Activated CD8-positive, alpha-beta T cell treated with anti-CD3 and anti-CD28 coated beads for 36 hours (primary cell): ENCODE measurements around the gene KRT5. TPM values are rescaled to one million over a fixed set of nuclear protein-coding genes. Genes with fewer than 3 reads are reported as not detected.
"Not testable (repeated sequence)": the region's sequence is repeated elsewhere in the genome, so short reads cannot be mapped to it uniquely, and the experiment has no call there.

ENCODE experiments used
- ATAC-seq: fragments of 200-7000 bp; cut with Tn5 transposase; one replicate; pipeline ENCODE4 v1.10.0; 2021; ENCODE audit warnings: mild to moderate bottlenecking, moderate library complexity
- CTCF ChIA-PET: fragments of 350-600 bp; sonication (Branson Sonifier 250); formaldehyde crosslinking; loops from one replicate; lab custom pipeline; 2021; ENCODE audit warnings: antibody characterized with exemption; lab: Charles Lee
- POLR2A ChIA-PET: fragments of 350-600 bp; sonication (Branson Sonifier 250); formaldehyde crosslinking; loops from one replicate; lab custom pipeline; 2021; ENCODE audit warnings: antibody characterized with exemption; lab: Charles Lee
- DNase-seq: peaks from one replicate; pipeline ENCODE4 v3.0.0-alpha.2; 2020
- H3K27ac Mint-ChIP-seq: one replicate; pipeline ENCODE4 v1.8.0; 2021; ENCODE audit warnings: mild to moderate bottlenecking, mixed read lengths
- H3K27me3 Mint-ChIP-seq: one replicate; pipeline ENCODE4 v1.8.0; 2021; ENCODE audit warnings: mixed read lengths
- H3K36me3 Mint-ChIP-seq: one replicate; pipeline ENCODE4 v1.8.0; 2021; ENCODE audit warnings: low read depth, mixed read lengths
- H3K4me1 Mint-ChIP-seq: one replicate; pipeline ENCODE4 v1.8.0; 2021; ENCODE audit warnings: low read depth, mixed read lengths
- H3K4me3 Mint-ChIP-seq: one replicate; pipeline ENCODE4 v1.8.0; 2021; ENCODE audit warnings: mild to moderate bottlenecking, moderate library complexity, mixed read lengths
- H3K9me3 Mint-ChIP-seq: one replicate; pipeline ENCODE4 v1.8.0; 2021; ENCODE audit warnings: mixed read lengths
- intact Hi-C: fragments of 100-400 bp; cut with micrococcal nuclease; formaldehyde crosslinking; loops from one replicate; pipeline ENCODE4 v1.10.0; 2022
- total RNA-seq, 2 experiments: library from RNA; stranded (reverse); gene quantifications; one replicate each; pipeline ENCODE4 v1.2.3, GENCODE V29; 2021
- TF ChIP-seq, protein P1 (sequence below): fragments of 200-600 bp; IDR thresholded peaks from one replicate; pipeline ENCODE4 v1.8.0; 2022; ENCODE audit warnings: antibody characterized with exemption, mild to moderate bottlenecking

Gene KRT5
- total RNA-seq, 2 experiments from 2014 or later, result not detected

DNA sequence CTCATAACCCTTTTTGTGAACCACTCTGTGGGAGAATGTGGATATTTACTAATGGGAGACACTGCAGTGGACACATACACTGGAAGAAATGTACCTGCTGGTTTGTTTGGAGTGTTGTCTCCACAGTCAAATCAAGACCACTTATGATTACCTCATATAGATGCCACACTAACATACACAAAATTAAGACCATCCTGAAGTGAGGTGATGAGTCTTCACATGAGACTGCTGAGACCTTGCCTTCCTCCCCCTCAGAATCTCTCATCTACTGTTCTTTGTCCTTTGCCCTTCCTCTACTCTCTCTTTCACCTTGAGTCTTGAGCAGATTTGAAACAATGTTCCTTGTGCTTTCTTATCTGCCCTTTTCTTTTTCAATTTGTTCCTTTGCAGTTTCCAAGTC, 31.5 kb downstream of the KRT5 start:
- intact Hi-C loops, result no loop called here
- Mint-ChIP-seq H3K4me3 (no peak overlapping the region), H3K27me3 (peaks cover 43% of the 10 kb centered on the region), H3K9me3 (peaks cover 5% of the 10 kb centered on the region), H3K27ac (no peak overlapping the region), H3K4me1 (no peaks in the 10 kb centered on the region), H3K36me3 (no peaks in the 10 kb centered on the region)
- ATAC-seq (no peak), DNase-seq (no peak)
- ChIA-PET CTCF (no interaction called here), POLR2A (no interaction called here)
- TF ChIP-seq, protein P1, sequence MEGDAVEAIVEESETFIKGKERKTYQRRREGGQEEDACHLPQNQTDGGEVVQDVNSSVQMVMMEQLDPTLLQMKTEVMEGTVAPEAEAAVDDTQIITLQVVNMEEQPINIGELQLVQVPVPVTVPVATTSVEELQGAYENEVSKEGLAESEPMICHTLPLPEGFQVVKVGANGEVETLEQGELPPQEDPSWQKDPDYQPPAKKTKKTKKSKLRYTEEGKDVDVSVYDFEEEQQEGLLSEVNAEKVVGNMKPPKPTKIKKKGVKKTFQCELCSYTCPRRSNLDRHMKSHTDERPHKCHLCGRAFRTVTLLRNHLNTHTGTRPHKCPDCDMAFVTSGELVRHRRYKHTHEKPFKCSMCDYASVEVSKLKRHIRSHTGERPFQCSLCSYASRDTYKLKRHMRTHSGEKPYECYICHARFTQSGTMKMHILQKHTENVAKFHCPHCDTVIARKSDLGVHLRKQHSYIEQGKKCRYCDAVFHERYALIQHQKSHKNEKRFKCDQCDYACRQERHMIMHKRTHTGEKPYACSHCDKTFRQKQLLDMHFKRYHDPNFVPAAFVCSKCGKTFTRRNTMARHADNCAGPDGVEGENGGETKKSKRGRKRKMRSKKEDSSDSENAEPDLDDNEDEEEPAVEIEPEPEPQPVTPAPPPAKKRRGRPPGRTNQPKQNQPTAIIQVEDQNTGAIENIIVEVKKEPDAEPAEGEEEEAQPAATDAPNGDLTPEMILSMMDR, result no peak

DNA sequence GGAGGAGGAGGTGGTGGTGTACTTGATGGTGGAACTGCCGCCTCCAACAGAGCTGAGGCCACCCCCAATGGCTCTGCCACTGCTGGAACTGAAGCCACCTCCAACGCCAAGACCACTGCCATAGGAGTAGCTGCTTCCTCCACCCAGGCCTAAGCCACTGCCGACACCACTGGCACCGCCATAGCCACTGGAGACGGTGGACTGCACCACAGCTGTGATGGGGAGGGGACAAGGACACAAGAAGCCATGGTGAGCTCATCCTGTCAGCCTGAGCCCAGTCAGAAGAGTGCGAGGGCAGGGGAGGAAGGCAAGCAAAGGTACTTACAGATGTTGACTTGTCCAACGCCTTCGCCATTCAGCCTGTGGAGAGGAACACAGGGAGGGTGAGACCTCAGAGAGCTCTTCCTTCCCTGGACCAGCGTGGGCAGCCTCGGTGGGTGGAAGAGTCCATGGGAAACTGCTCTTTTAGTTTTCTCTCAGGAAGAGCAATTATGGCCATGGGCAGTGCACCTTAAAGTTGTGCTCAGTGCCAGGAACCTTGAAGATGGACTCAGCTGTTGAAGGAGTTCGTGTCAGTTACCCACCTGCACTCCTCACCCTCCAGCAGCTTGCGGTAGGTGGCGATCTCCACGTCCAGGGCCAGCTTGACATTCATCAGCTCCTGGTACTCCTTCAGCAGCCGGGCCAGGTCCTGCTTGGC, 32.3 kb downstream of the KRT5 start:
- H3K27ac Mint-ChIP-seq, H3K4me1 Mint-ChIP-seq, H3K4me3 Mint-ChIP-seq, intact Hi-C loops, H3K9me3 Mint-ChIP-seq, H3K36me3 Mint-ChIP-seq, ATAC-seq, DNase-seq, CTCF ChIA-PET: not testable (repeated sequence)
- peaks cover 39% of the 10 kb centered on the region for H3K27me3 Mint-ChIP-seq
- POLR2A ChIA-PET, result interaction anchor here (0.6 kb wide), 1 partner anchor 131 kb away, joined by 3 read pairs; the partner anchor contains the start of gene KRT73

DNA sequence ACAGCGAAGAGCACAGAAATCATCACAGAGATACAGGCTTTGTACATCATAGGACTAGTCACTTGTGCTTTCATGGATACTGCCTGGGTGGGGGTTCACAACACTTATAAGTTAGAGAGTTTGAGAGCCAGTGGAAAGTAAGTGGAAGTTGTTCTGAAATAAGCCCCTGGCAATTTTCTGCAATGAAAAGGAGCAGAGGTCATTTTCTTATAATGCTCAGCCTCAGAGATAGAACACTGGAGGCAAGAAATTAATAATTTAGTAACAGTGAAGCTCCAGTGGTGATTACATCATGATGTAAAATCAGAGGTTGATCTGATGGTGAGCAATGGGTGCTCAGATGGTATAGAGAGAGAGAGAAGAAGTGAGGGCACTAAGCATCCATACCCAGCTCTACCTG, 33.0 kb downstream of the KRT5 start:
- H3K4me3 Mint-ChIP-seq, result no peak overlapping the region
- H3K27me3 Mint-ChIP-seq, result peaks cover 41% of the 10 kb centered on the region

DNA sequence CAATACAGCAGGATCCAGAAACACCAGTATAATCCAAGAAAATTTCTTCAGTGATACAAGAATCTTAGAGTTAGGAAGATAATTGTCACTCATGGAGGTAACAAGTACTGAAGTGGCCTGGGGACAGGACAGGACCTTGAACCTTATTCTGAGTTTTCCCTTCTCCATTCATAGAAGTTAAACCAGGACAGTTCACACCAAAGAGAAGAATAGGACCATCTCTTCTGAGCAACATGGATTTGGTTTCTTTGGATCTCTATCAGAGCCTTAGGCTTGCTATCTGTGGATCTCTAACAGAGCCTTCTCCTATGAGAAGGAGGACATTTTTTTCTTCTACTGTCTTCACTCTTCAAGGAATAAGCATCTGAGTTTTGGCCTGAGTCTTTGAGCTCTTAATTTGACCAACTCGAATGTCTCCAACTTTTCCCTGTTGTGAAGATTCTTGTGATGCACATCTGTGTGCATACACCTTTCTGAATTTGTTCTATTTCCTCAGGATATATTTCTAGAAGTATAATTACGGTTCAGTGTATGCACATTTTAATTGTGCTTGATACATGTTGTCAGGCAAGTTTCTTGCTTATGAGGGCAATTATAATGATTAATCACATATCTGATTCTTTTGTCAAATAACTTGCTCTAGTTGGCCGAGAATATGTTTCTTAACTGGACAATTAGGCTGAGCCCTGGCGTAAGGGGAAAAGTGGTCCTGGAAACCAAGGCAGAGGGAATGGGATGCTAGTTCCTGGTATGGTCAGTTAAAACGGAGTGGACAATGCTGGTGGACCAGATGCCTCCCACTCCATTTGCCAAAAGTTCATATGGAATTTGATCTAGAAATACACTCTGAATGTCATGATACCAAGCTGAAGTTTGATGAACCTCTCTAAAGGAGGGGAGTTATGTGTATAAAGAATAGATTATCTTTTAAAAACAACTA, 33.8 kb downstream of the KRT5 start:
- intact Hi-C loops, result no loop called here
- Mint-ChIP-seq H3K4me3 (no peak overlapping the region), H3K9me3 (peaks cover 5% of the 10 kb centered on the region), H3K27ac (no peak overlapping the region), H3K27me3 (peaks cover 35% of the 10 kb centered on the region), H3K36me3 (no peaks in the 10 kb centered on the region), H3K4me1 (no peaks in the 10 kb centered on the region)
- ChIA-PET CTCF (no interaction called here), POLR2A (no interaction called here)
- ATAC-seq (no peak), DNase-seq (no peak)
- TF ChIP-seq, protein P1, result no peak

More for the DNA sequence above, 33.0 kb downstream of the KRT5 start:
- no peaks in the 10 kb centered on the region for H3K4me1 Mint-ChIP-seq
- H3K27ac Mint-ChIP-seq, result no peak overlapping the region
- POLR2A ChIA-PET, result no interaction called here
- no peak for ATAC-seq
- TF ChIP-seq, protein P1, result no peak
- intact Hi-C loops, result no loop called here
- CTCF ChIA-PET, result no interaction called here
- H3K9me3 Mint-ChIP-seq, result peaks cover 5% of the 10 kb centered on the region
- no peaks in the 10 kb centered on the region for H3K36me3 Mint-ChIP-seq
- no peak for DNase-seq

DNA sequence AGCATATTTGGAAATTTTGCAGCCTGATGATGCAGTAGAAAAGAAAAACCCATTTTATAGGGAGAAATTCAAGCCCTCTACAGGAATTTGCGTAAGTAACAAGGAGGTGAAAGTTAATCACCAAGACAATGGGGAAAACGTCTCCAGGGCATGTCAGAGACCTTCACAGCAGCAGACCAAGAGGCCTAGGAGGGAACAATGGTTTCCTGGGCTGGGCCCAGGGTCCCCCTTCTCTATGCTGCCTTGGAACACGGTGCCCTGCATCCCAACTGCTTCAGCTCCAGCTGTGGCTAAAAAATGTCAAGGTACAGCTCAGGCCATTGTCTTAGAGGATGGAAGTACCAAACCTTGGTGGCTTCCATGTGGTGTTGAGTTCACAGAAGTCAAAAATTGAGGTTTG, 40.1 kb downstream of the KRT5 start:
- Mint-ChIP-seq H3K36me3 (no peaks in the 10 kb centered on the region), H3K4me3 (no peak overlapping the region), H3K4me1 (no peaks in the 10 kb centered on the region), H3K27me3 (peaks cover 11% of the 10 kb centered on the region), H3K9me3 (peaks cover 5% of the 10 kb centered on the region), H3K27ac (no peak overlapping the region)
- TF ChIP-seq, protein P1, result no peak
- intact Hi-C loops, result no loop called here
- ChIA-PET CTCF (no interaction called here), POLR2A (no interaction called here)
- ATAC-seq (no peak), DNase-seq (no peak)
